ENCODE measurements around the gene YPEL2. TPM values are rescaled to one million over a fixed set of nuclear protein-coding genes. Genes with fewer than 3 reads are reported as not detected.
A peak's percentile ranks its signal among the peaks of the same experiment; 100 is the strongest.
"Not testable (repeated sequence)": the region's sequence is repeated elsewhere in the genome, so short reads cannot be mapped to it uniquely, and the experiment has no call there.

Gene YPEL2
- total RNA-seq, 4 donors from 2014 or later, result 34.3 to 53.6 (median 40.7) TPM

GRCh38 chr17:59296190-59296589, 35.3 kb upstream of the YPEL2 start:
- no peak for DNase-seq (ENCODE audit: low spot score)
- no peak for TF ChIP-seq CTCF (IDR thresholded peaks at IDR 0.05)
- no peak for ATAC-seq (ENCODE audit: low FRiP score)

GRCh38 chr17:59298521-59298920, 32.9 kb upstream of the YPEL2 start:
- no peak for DNase-seq (ENCODE audit: low spot score)
- ATAC-seq (ENCODE audit: low FRiP score), result no peak
- TF ChIP-seq CTCF (IDR thresholded peaks at IDR 0.05), result no peak

- DNase-seq (ENCODE audit: low spot score), result no peak
- ATAC-seq (ENCODE audit: low FRiP score), result no peak
- no peak for TF ChIP-seq CTCF (IDR thresholded peaks at IDR 0.05)
Observed at GRCh38 chr17:59299400-59300092, 31.9 kb upstream of the YPEL2 start.

GRCh38 chr17:59300941-59301340, 30.5 kb upstream of the YPEL2 start:
- TF ChIP-seq CTCF (IDR thresholded peaks at IDR 0.05), result no peak
- no peak for ATAC-seq (ENCODE audit: low FRiP score)
- no peak for DNase-seq (ENCODE audit: low spot score)

- ATAC-seq (ENCODE audit: low FRiP score) (no peak), DNase-seq (ENCODE audit: low spot score) (no peak)
- TF ChIP-seq CTCF (IDR thresholded peaks at IDR 0.05), result no peak
Observed at GRCh38 chr17:59304811-59305210, 26.6 kb upstream of the YPEL2 start.

GRCh38 chr17:59310263-59310920, 21.1 kb upstream of the YPEL2 start:
- TF ChIP-seq CTCF (IDR thresholded peaks at IDR 0.05), result no peak
- DNase-seq (ENCODE audit: low spot score) (no peak), ATAC-seq (ENCODE audit: low FRiP score) (no peak)

GRCh38 chr17:59311051-59311468, 20.4 kb upstream of the YPEL2 start:
- no peak for DNase-seq (ENCODE audit: low spot score)
- peak in 2 of 3 donors; percentile 68 to 84 for TF ChIP-seq CTCF (IDR thresholded peaks at IDR 0.05)
- peak; percentile 70 for ATAC-seq (ENCODE audit: low FRiP score)

GRCh38 chr17:59311521-59311920, 19.9 kb upstream of the YPEL2 start:
- not testable (repeated sequence) for DNase-seq (ENCODE audit: low spot score); ATAC-seq (ENCODE audit: low FRiP score)

Measured in omental fat pad (tissue), 4 donors.